MCF 10A (cell line): ENCODE measurements around the gene SMKR1. TPM values are rescaled to one million over a fixed set of nuclear protein-coding genes. Genes with fewer than 3 reads are reported as not detected.

Experiments
- Bru-seq: library from RNA; stranded (reverse); fragments of 400-500 nt; gene quantifications from one replicate; lab custom pipeline; 2021; lab: Mats Ljungman, UMichigan
- BruChase-seq, 2 experiments: library from RNA; stranded (reverse); fragments of 400-500 nt; gene quantifications; one replicate each; lab custom pipeline; 2021; lab: Mats Ljungman, UMichigan
- BruUV-seq: library from RNA; stranded (reverse); fragments of 400-500 nt; replicated peaks from 2 replicates; lab custom pipeline; 2021; lab: Mats Ljungman, UMichigan
- CTCF ChIA-PET: fragments of 300-600 bp; sonication (Branson Sonifier 250); formaldehyde crosslinking; extraction: SDS; loops from one replicate; lab custom pipeline; 2021; ENCODE audit warnings: antibody characterized with exemption, inconsistent platforms; lab: Yijun Ruan, JAX
- POLR2A ChIA-PET: fragments of 300-600, 350-650 bp; sonication (Branson Sonifier 250); formaldehyde crosslinking; extraction: SDS; loops from one replicate; lab custom pipeline; 2020; ENCODE audit warnings: antibody characterized with exemption, inconsistent platforms; lab: Yijun Ruan, JAX
- DNase-seq: peaks from one replicate; pipeline ENCODE4 v3.0.0-alpha.2; 2018; ENCODE audit not compliant: unreplicated experiment
- H3K27ac Mint-ChIP-seq: one replicate; pipeline ENCODE4 v1.8.0; 2022; ENCODE audit warnings: mild to moderate bottlenecking, low read depth, mixed read lengths; ENCODE audit not compliant: unreplicated experiment
- H3K27me3 Mint-ChIP-seq: one replicate; pipeline ENCODE4 v1.8.0; 2022; ENCODE audit warnings: mixed read lengths; ENCODE audit not compliant: insufficient read depth, unreplicated experiment
- H3K36me3 Mint-ChIP-seq: one replicate; pipeline ENCODE4 v1.8.0; 2022; ENCODE audit warnings: mild to moderate bottlenecking, moderate library complexity, mixed read lengths; ENCODE audit not compliant: insufficient read depth, unreplicated experiment
- H3K4me1 Mint-ChIP-seq: one replicate; pipeline ENCODE4 v1.8.0; 2022; ENCODE audit warnings: mixed read lengths; ENCODE audit not compliant: insufficient read depth, unreplicated experiment
- H3K4me3 Mint-ChIP-seq: one replicate; pipeline ENCODE4 v1.8.0; 2022; ENCODE audit warnings: mild to moderate bottlenecking, moderate library complexity, mixed read lengths; ENCODE audit not compliant: unreplicated experiment
- H3K9me3 Mint-ChIP-seq: one replicate; pipeline ENCODE4 v1.8.0; 2022; ENCODE audit warnings: mixed read lengths; ENCODE audit not compliant: unreplicated experiment
- intact Hi-C: fragments of 100-400 bp; cut with micrococcal nuclease; formaldehyde crosslinking; loops from 2 replicates; pipeline ENCODE4 v1.14.1; 2022
- long read RNA-seq: library from polyadenylated mRNA; stranded (forward); transcript quantifications from one replicate; pipeline ENCODE4 v2.0.0, GENCODE V29; 2022
- total RNA-seq: library from RNA; stranded (reverse); gene quantifications from 2 replicates; pipeline ENCODE4 v1.2.3, GENCODE V29; 2022
- TF ChIP-seq, protein P1 (sequence below): fragments of 200-600 bp; IDR thresholded peaks from one replicate; pipeline ENCODE4 v1.8.0; 2022; ENCODE audit warnings: antibody characterized with exemption, mild to moderate bottlenecking; ENCODE audit not compliant: unreplicated experiment

SMKR1 gene
- total RNA-seq: 12.4 and 17.1 TPM in 2 replicates
- Bru-seq, nascent RNA: percentile 42 among the genes with signal in this experiment
- BruChase-seq, experiment 1, labeled RNA remaining after a 6-hour chase: percentile 47 among the genes with signal in this experiment
- percentile 41 among the genes with signal in this experiment for BruChase-seq, experiment 2, labeled RNA remaining after a 2-hour chase
- long read RNA-seq, transcript SMKR1-201 (2 exons, 1,035 nt): major isoform, 16 of 18 reads
- long read RNA-seq, partial matches to known transcripts: 1 of 18 reads
- long read RNA-seq, other reads (novel, unspliced or antisense): 0 of 18 reads

DNA sequence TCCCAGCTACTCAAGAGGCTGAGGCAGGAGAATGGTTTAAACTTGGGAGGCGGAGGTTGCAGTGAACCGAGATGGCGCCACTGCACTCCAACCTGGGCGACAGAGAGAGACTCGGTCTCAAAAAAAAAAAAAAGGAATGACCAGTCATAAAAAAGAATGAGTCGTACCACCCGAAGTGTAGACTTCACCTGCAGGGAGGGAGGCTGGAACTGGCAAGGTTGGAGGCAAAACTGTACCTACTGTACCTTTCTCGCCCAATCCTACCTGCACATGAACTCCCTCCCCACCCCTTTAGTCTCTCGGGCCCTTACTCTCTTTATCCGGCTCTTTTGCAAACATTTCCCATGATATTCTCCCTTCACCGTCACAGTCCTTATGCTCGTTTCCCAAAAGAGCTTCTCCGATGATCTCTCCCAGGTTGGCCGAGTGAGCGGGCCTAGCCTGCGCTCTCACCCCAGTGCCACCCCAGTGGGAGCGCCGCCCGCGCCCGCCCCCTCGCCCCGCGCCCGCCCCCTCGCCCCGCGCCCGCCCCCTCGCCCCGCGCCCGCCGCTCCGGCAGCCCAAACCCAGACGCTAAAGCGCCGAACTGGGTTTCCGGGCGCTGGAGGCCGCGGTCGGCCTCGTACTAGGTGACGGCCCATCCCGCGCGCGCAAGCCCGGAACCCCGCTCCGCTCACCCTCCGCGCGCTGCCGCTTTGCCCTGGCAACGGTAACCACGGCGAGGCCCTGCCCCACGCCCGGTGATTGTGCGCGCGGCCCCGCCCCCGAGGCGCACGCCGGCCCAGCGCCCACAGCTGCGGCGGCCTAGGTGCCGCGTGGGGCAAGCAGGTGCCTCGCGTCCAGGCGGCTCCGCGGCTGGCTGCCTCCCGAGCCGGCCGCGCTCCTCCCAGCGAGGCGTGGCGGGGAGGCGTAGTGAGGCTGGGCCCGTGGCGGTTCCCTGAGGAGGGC, at the start of gene SMKR1:
Gene SMKR1, plus strand, starts transcription at position 772 of the 948 bp plus-strand sequence. CDS start 294 bp downstream, outside the sequence.
- no TSS peak for BruUV-seq
- Mint-ChIP-seq H3K36me3 (peaks cover 1% of the 10 kb centered on the region), H3K4me3 (peak within 1 kb of the TSS; percentile 71), H3K27ac (peak within 1 kb of the TSS; percentile 59), H3K9me3 (no peaks in the 10 kb centered on the region), H3K27me3 (no peaks in the 10 kb centered on the region), H3K4me1 (peaks cover 6% of the 10 kb centered on the region)
- TF ChIP-seq, protein P1, sequence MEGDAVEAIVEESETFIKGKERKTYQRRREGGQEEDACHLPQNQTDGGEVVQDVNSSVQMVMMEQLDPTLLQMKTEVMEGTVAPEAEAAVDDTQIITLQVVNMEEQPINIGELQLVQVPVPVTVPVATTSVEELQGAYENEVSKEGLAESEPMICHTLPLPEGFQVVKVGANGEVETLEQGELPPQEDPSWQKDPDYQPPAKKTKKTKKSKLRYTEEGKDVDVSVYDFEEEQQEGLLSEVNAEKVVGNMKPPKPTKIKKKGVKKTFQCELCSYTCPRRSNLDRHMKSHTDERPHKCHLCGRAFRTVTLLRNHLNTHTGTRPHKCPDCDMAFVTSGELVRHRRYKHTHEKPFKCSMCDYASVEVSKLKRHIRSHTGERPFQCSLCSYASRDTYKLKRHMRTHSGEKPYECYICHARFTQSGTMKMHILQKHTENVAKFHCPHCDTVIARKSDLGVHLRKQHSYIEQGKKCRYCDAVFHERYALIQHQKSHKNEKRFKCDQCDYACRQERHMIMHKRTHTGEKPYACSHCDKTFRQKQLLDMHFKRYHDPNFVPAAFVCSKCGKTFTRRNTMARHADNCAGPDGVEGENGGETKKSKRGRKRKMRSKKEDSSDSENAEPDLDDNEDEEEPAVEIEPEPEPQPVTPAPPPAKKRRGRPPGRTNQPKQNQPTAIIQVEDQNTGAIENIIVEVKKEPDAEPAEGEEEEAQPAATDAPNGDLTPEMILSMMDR: no peak
- DNase-seq: peak; percentile 63
- ChIA-PET CTCF (interaction anchor here (0.5 to 0.6 kb wide), 2 partner anchors 139 to 159 kb away, joined by 3 to 4 read pairs; no protein-coding TSS in a partner anchor), POLR2A (interaction anchor here (0.5 to 0.8 kb wide), 2 partner anchors 99 to 669 kb away, joined by 3 read pairs; no protein-coding TSS in a partner anchor)
- intact Hi-C loops: no loop called here

DNA sequence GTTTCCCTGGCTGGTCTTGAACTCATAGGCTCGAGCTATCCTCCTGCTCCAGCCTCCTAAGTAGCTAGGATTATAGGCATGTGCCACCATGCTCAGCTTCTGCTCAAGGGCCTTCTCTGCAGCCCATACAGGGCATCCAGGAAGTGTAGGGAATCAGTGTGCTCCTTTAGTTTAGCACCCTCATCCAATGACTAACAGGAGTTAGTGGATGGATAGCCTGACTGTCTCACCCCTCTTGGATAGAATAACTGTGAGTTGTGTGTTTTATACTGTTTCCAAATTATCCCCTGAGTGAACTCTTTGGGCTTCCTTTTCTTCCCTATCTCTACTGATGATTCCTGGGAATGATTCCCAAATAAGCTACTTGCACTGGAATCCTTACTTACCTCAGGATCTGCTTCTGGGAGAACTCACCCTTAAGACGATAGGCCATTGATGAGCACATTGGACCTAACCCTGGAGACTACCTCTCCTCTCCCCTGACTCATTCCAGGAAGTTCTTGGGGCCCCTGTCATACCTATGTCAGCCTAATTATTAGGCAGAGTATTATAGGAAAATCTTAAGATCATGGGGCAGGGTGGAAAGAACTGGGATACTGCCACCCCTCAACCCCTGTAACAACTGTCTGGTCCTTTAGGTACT, 49.6 kb upstream of the SMKR1 start:
- no peak overlapping the region for H3K4me3 Mint-ChIP-seq
- H3K27ac Mint-ChIP-seq: no peak overlapping the region
- TF ChIP-seq, protein P1: no peak
- POLR2A ChIA-PET: interaction anchor here (0.7 kb wide), 1 partner anchor 43 kb away, joined by 3 read pairs; no protein-coding TSS in a partner anchor
- BruUV-seq: no TSS peak
- peaks cover 12% of the 10 kb centered on the region for H3K36me3 Mint-ChIP-seq
- CTCF ChIA-PET: interaction anchor here (0.9 to 1.4 kb wide), 7 partner anchors 19 to 234 kb away, joined by 3 to 5 read pairs (median 3); no protein-coding TSS in a partner anchor
- H3K4me1 Mint-ChIP-seq: peaks cover 11% of the 10 kb centered on the region
- no peaks in the 10 kb centered on the region for H3K27me3 Mint-ChIP-seq
- DNase-seq: no peak
- intact Hi-C loops: no loop called here
- H3K9me3 Mint-ChIP-seq: peaks cover 5% of the 10 kb centered on the region

DNA sequence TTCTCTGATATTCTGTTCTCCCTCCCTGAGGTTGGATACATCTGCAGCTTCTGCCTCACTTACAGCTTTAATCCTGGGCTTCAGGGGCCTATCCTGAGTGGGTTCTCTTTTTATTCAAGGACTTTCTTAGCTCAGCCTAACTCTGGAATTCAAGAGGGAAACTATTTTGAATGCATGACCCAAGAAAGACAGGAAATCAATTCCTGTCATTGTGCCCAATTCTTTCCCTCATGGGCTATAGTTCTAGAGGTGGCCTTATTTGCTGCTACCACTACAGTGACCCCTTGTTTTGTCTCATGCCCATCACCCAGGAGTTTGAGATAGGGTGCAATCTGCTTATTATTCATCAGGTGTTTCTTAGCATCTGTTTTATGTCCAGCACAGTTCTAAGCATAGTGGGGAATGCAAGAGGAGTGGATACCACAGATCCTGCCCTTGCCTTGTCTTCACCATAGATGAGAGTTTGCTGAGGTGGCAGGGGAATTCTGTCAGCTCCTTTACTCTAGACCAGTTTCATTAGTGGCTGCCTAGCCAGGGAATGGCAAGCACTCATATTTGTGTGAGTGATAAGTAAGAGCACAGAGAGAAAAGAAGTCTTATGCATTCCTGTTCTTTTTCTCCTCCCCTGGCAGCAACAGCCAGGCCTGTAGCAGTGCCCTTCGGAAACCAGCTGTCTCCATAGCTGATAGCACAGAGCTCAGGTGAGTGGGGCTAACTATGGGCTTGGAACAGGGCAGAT, 48.7 kb upstream of the SMKR1 start:
- intact Hi-C loops: no loop called here
- TF ChIP-seq, protein P1: no peak
- H3K36me3 Mint-ChIP-seq: peaks cover 12% of the 10 kb centered on the region
- ChIA-PET POLR2A (interaction anchor here (0.5 kb wide), 1 partner anchor 151 kb away, joined by 3 read pairs; no protein-coding TSS in a partner anchor), CTCF (interaction anchor here (0.6 to 1.4 kb wide), 9 partner anchors 15 to 235 kb away, joined by 3 to 5 read pairs (median 3); no protein-coding TSS in a partner anchor)
- no peak overlapping the region for H3K27ac Mint-ChIP-seq
- no peak for DNase-seq
- BruUV-seq: no TSS peak
- peaks cover 11% of the 10 kb centered on the region for H3K4me1 Mint-ChIP-seq
- no peak overlapping the region for H3K4me3 Mint-ChIP-seq
- peaks cover 4% of the 10 kb centered on the region for H3K9me3 Mint-ChIP-seq
- no peaks in the 10 kb centered on the region for H3K27me3 Mint-ChIP-seq
